ENCODE measurements around the gene MROH8. TPM values are rescaled to one million over a fixed set of nuclear protein-coding genes. Genes with fewer than 3 reads are reported as not detected.

The MROH8 gene
- total and polyA plus RNA-seq, 2 of the 13 experiments (the other 11 are each of a cell fraction or from before 2014, with no cell fraction given) = 2.6 to 5.5 TPM

- TF ChIP-seq ELK4 (CRISPR knock-in tag; IDR thresholded peaks at IDR 0.05; ENCODE audit: borderline replicate concordance) (peak; percentile 97), ZNF263 (CRISPR knock-in tag; IDR thresholded peaks at IDR 0.05) (peak; percentile 82), CHCHD3 (CRISPR knock-in tag; IDR thresholded peaks at IDR 0.05) (peak; percentile 89; the same call in 1 of the 2 replicates), TBX2 (CRISPR knock-in tag; IDR thresholded peaks at IDR 0.05; ENCODE audit: borderline replicate concordance) (peak; percentile 97), ZNF646 (CRISPR knock-in tag; IDR thresholded peaks at IDR 0.05) (peak; percentile 63; the same call in 1 of the 2 replicates), ZKSCAN8 (CRISPR knock-in tag; IDR thresholded peaks at IDR 0.05; ENCODE audit: borderline replicate concordance) (peak; percentile 88; the same call in 1 of the 2 replicates), ZBTB4 (CRISPR knock-in tag; IDR thresholded peaks at IDR 0.05; ENCODE audit: borderline replicate concordance) (peak; percentile 89; the same call in 1 of the 2 replicates), SP5 (CRISPR knock-in tag; IDR thresholded peaks at IDR 0.05; ENCODE audit: borderline replicate concordance, low read depth) (no peak; the same call in none of the 2 replicates), ZNF704 (CRISPR knock-in tag; IDR thresholded peaks at IDR 0.05; ENCODE audit: borderline replicate concordance) (peak; percentile 98), NFE2L2 (IDR thresholded peaks at IDR 0.05; ENCODE audit: low read length) (no peak), ZNF143 (CRISPR knock-in tag; IDR thresholded peaks at IDR 0.05) (peak; percentile 98), ZNF782 (CRISPR knock-in tag; IDR thresholded peaks at IDR 0.05; ENCODE audit: borderline replicate concordance) (peak; percentile 92), TRIM24 (CRISPR knock-in tag; IDR thresholded peaks at IDR 0.05) (peak; percentile 89; the same call in 1 of the 2 replicates), RELA (CRISPR knock-in tag; IDR thresholded peaks at IDR 0.05) (no peak), ZNF256 (CRISPR knock-in tag; conservative IDR thresholded peaks at IDR 0.05) (peak; percentile 93), MBNL3 (CRISPR knock-in tag; conservative IDR thresholded peaks at IDR 0.05) (no peak)
Observed at GRCh38 chr20:37095599-37096414, 83.5 kb downstream of the MROH8 start, which contains the start of gene RBL1 (continued).

All from HepG2 (cell line).